Upper lobe of left lung (tissue), 6 donors: ENCODE measurements around the gene HIVEP3. TPM values are rescaled to one million over a fixed set of nuclear protein-coding genes. Genes with fewer than 3 reads are reported as not detected.

ENCODE experiments used
- ATAC-seq, 2 donors: fragments of 200-7000 bp; cut with Tn5 transposase; one replicate each; pipeline ENCODE4 v1.9.1; 2022; ENCODE audit warnings: mild to moderate bottlenecking in 2 of 2, moderate library complexity in 2 of 2; ENCODE audit not compliant: low FRiP score in 2 of 2
- DNase-seq, 2 donors: peaks; one replicate each; pipeline ENCODE4 v3.0.0-alpha.2; 2019 to 2020
- H3K27ac ChIP-seq, 4 donors: fragments of 200-600 bp; sonication (generic); one replicate each; pipeline ENCODE4 v1.5.1; 2016 to 2019
- H3K27me3 ChIP-seq, 4 donors: fragments of 200-600 bp; sonication (generic); one replicate each; pipeline ENCODE4 v1.5.1; 2017 to 2019
- H3K36me3 ChIP-seq, 4 donors: fragments of 200-600 bp; sonication (generic); one replicate each; pipeline ENCODE4 v1.5.1; 2016 to 2019
- H3K4me1 ChIP-seq, 4 donors: fragments of 200-600 bp; sonication (generic); one replicate each; pipeline ENCODE4 v1.5.1; 2018 to 2019
- H3K4me3 ChIP-seq, 4 donors: fragments of 200-600 bp; sonication (generic); one replicate each; pipeline ENCODE4 v1.5.1; 2017 to 2019; ENCODE audit warnings: mild to moderate bottlenecking in 2 of 4, moderate library complexity in 1 of 4
- H3K9me3 ChIP-seq, 4 donors: fragments of 200-600 bp; sonication (generic); one replicate each; pipeline ENCODE4 v1.5.1; 2018 to 2019
- CTCF ChIP-seq, 6 experiments: fragments of 450-650 bp in 4 of 6; fragments of 200-600 bp in 2 of 6; sonication (generic) in 2 of 6; IDR thresholded peaks; one replicate each; pipeline ENCODE4 v1.5.1; 2016 to 2019; ENCODE audit warnings: antibody characterized with exemption in 6 of 6
- EP300 ChIP-seq, 4 donors: sonication (generic); formaldehyde crosslinking; IDR thresholded peaks; one replicate each; pipeline ENCODE4 v1.5.1; 2017; ENCODE audit warnings: antibody characterized with exemption in 4 of 4, control low read depth in 2 of 4
- POLR2A ChIP-seq, 4 donors: fragments of 450-650 bp; IDR thresholded peaks; one replicate each; pipeline ENCODE4 v1.5.1; 2016 to 2017; ENCODE audit warnings: antibody characterized with exemption in 4 of 4, mild to moderate bottlenecking in 2 of 4
- POLR2AphosphoS5 ChIP-seq, 2 donors: sonication (generic); formaldehyde crosslinking; IDR thresholded peaks; one replicate each; pipeline ENCODE4 v1.5.1; 2017; ENCODE audit warnings: antibody characterized with exemption in 2 of 2
- WGBS, 2 donors: methylation state at CpG; one replicate each; pipeline ENCODE4 v1.1.5; 2017 to 2018; 5-methylcytosine and 5-hydroxymethylcytosine counted together
- total RNA-seq, 6 donors: library from RNA; depleted of rRNA in 4 of 6; stranded (reverse); fragments of >200 nt in 4 of 6; gene quantifications; one replicate each; pipeline versions ENCODE4 v1.1.0 to v1.2.1, GENCODE V29; 2016 to 2021
- donor health status: DM: no; HTN: no; CAD: no; lungs with moderate emphysema.
- donor health status: DM: no; HTN: yes; CAD: no; lungs with severe emphysema.

The HIVEP3 gene
- total RNA-seq, 6 donors from 2014 or later: 9.7 to 23.0 (median 11.6) TPM

- TF ChIP-seq POLR2AphosphoS5 (IDR thresholded peaks at IDR 0.05): no peak
- no peak for TF ChIP-seq EP300 (IDR thresholded peaks at IDR 0.05)
- no peak for TF ChIP-seq CTCF (IDR thresholded peaks at IDR 0.05)
- no peak for TF ChIP-seq POLR2A (IDR thresholded peaks at IDR 0.05)
- WGBS, 2 donors: 75 to 80% methylated on average over 9 to 13 of the region's 13 CpGs
- Histone ChIP-seq H3K4me1 (peaks cover 3 to 40% (median 17%) of the 10 kb centered on the region in 4 donors), H3K27me3 (no peaks in the 10 kb centered on the region), H3K27ac (no peak overlapping the region), H3K9me3 (no peaks in the 10 kb centered on the region), H3K36me3 (no peaks in the 10 kb centered on the region), H3K4me3 (no peak overlapping the region)
- no peak for ATAC-seq
- DNase-seq: no peak
Measured at GRCh38 chr1:41678111-41678878, 240.4 kb downstream of the HIVEP3 start.

- no peak for DNase-seq
- Histone ChIP-seq H3K27ac (no peak overlapping the region), H3K36me3 (no peaks in the 10 kb centered on the region), H3K27me3 (no peaks in the 10 kb centered on the region), H3K4me3 (no peak overlapping the region), H3K9me3 (no peaks in the 10 kb centered on the region), H3K4me1 (peaks cover 4 to 40% (median 12%) of the 10 kb centered on the region in 4 donors)
- TF ChIP-seq POLR2A (IDR thresholded peaks at IDR 0.05) (no peak), CTCF (IDR thresholded peaks at IDR 0.05) (no peak), POLR2AphosphoS5 (IDR thresholded peaks at IDR 0.05) (no peak), EP300 (IDR thresholded peaks at IDR 0.05) (no peak)
- ATAC-seq: no peak
- 95 to 97% methylated on average over 7 of the region's 7 CpGs for WGBS, 2 donors
Measured at GRCh38 chr1:41677620-41678019, 241.1 kb downstream of the HIVEP3 start.

- Histone ChIP-seq H3K27me3 (no peaks in the 10 kb centered on the region), H3K9me3 (no peaks in the 10 kb centered on the region), H3K4me3 (no peak overlapping the region), H3K27ac (no peak overlapping the region), H3K36me3 (no peaks in the 10 kb centered on the region), H3K4me1 (peaks cover 5 to 35% (median 11%) of the 10 kb centered on the region in 4 donors)
- ATAC-seq: no peak
- no peak for DNase-seq
- no peak for TF ChIP-seq POLR2A (IDR thresholded peaks at IDR 0.05)
- TF ChIP-seq CTCF (IDR thresholded peaks at IDR 0.05): no peak
- TF ChIP-seq POLR2AphosphoS5 (IDR thresholded peaks at IDR 0.05): no peak
- TF ChIP-seq EP300 (IDR thresholded peaks at IDR 0.05): no peak
- WGBS, 2 donors: 89 to 91% methylated on average over 1 of the region's 1 CpG
Measured at GRCh38 chr1:41675401-41675800, 243.3 kb downstream of the HIVEP3 start.

- TF ChIP-seq POLR2A (IDR thresholded peaks at IDR 0.05) (no peak), CTCF (IDR thresholded peaks at IDR 0.05) (no peak), EP300 (IDR thresholded peaks at IDR 0.05) (no peak), POLR2AphosphoS5 (IDR thresholded peaks at IDR 0.05) (no peak)
- no peaks in the 10 kb centered on the region for H3K27me3 ChIP-seq
- no peak overlapping the region for H3K27ac ChIP-seq
- no peak overlapping the region for H3K4me3 ChIP-seq
- DNase-seq (no peak), ATAC-seq (no peak)
- WGBS, 2 donors: 90% methylated on average over 10 of the region's 10 CpGs
- no peaks in the 10 kb centered on the region for H3K9me3 ChIP-seq
- H3K4me1 ChIP-seq: peaks cover 5 to 35% (median 11%) of the 10 kb centered on the region in 4 donors
- H3K36me3 ChIP-seq: no peaks in the 10 kb centered on the region
Measured at GRCh38 chr1:41674522-41674921, 244.2 kb downstream of the HIVEP3 start.

GRCh38 chr1:41673806-41674205 lies 244.9 kb downstream of the HIVEP3 start:
- Histone ChIP-seq H3K4me3 (no peak overlapping the region), H3K27ac (no peak overlapping the region), H3K9me3 (no peaks in the 10 kb centered on the region), H3K36me3 (no peaks in the 10 kb centered on the region), H3K4me1 (peaks cover 5 to 29% (median 11%) of the 10 kb centered on the region in 4 donors), H3K27me3 (no peaks in the 10 kb centered on the region)
- WGBS, 2 donors: 48 to 56% methylated on average over 9 of the region's 9 CpGs
- DNase-seq (no peak), ATAC-seq (no peak)
- no peak for TF ChIP-seq CTCF (IDR thresholded peaks at IDR 0.05)
- TF ChIP-seq POLR2AphosphoS5 (IDR thresholded peaks at IDR 0.05): no peak
- TF ChIP-seq EP300 (IDR thresholded peaks at IDR 0.05): no peak
- TF ChIP-seq POLR2A (IDR thresholded peaks at IDR 0.05): no peak
